HPDE6-E6E7 (cell line): Measurements from ENCODE around the gene KDM4C.

ENCODE experiments used
- DNase-seq: peaks from one replicate; pipeline ENCODE4 v3.0.0; 2011; ENCODE audit warnings: missing footprints; ENCODE audit errors: extremely low spot score

The KDM4C gene

DNA sequence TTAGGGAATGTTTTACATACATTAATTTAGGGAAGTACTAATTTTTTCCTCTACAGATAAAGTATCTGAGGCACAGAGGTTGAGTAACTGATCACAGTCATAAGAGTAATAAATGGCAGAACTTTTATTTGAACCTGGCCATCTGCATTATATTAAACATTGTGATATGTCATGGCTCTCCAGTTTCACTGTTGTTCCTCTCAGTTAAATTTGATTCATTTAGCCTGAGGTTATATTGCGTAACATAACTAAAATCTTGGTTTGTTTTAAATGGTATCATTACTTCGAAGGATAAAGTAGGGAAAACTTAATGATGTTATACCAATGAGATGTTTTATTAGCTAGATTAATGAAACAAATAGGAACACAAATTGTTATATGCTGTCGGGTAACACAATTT lies 284.4 kb downstream of the KDM4C start:
- DNase-seq, result no peak

- no peak for DNase-seq
These were observed 287.6 kb downstream of the KDM4C start for GRCh38 chr9:7045361-7045760.

DNA sequence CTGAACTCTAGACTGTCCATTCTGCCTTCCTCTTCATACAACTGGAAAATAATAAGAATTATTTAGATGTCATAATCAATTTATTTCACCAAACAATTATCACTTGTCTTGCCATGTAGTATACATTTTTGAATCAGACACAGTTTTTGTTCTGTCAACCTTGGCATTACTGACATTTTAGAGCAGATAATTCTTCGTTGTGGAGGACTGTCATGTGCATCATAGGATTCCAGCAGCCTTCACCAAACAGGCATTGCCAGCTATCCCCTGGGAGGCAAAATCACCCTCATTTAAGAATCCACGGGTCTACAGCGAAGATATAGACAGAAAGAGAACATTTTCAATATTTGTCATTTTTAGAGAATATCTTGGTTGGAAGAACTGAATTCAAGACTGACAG lies 293.9 kb downstream of the KDM4C start:
- DNase-seq, result no peak

GRCh38 chr9:7053903-7054302 lies 296.1 kb downstream of the KDM4C start:
- DNase-seq, result no peak

DNA sequence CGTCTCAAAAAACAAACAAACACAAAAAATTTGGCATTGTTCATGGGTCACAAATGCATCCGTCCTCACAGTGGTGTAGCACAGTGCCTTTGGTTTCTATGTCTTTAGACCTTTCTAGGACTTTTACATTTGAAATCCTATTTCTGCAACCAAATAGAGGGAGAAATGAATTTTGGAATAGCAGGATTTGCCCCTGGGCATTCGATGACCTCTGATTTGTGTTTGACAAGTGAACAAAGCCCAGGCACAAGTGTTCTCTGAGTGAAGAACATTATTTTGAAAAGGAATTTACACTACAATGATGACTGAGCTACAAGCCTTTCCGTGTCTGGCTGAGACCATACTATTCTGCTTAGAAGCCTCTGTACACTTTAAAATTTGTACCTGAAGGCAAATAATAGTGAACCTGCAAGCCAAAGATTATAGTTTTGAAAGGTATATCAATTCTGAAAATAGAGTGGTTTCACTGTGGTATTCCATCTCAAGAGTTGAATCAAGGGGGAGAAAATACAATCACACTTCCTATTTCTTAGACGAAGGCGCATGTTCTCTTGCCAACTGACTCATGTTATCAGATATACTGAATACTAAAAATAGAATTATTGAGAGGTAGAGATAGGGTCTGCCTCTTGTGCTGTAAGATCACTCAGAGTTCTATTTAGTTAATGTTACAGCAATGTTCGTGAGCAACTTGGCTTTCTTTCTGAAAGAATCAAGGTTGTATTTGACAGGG lies 297.6 kb downstream of the KDM4C start:
- DNase-seq, result no peak

DNA sequence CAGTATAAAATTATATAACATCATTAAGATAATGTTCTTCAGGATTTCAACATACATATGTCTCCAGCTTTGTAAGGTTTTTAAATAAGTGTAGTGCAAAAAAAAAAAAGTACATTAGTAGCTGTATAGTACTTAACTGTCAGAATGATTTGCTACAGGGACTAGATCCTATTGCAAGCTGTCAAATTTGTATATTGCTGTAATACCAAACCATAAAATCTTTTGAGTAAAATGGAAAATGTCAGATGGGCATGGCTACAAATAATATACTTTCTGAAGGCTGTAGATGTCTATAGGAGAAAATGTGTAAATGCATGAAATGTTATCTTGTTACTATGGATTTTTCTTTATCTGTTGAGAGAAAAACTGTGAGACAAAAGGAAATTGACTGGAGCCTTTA lies 298.5 kb downstream of the KDM4C start:
- no peak for DNase-seq

DNA sequence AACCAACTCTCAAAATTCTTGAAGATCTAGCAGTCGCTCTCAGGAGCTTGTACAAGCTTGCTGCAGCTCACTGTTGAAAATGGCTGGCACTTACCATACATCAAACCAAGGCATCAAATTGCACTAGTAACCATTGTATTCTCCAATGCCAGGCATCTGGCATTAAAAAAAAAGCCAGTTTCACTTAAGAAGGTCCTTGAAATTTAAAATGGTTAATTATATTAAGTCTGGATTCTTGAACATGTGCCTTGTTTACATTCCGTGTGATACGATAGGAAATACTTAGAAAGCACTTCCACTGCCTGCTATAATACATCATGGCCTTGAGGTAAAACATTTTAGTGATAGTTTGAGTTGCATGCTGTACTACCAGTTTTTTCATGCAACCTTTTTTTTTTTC lies 300.7 kb downstream of the KDM4C start:
- DNase-seq, result no peak

GRCh38 chr9:7067169-7067568 lies 309.4 kb downstream of the KDM4C start:
- DNase-seq, result no peak

DNA sequence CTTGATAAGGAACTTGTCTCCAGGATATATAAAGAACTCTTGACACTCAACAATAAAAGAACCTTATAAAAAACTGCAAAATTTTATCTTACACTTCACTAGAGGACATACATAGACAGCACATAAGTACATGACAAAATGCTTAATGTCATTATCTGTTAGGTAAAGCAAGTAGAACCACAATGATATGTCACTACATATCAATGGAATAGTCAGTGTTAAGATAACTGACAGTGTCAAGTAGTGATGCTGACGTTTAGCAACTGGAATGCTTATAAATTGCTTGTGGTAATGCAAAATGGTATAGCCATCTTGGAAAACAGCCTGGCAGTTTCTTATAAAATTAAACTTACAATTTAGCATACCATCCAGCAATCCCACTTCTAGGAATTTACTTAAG lies 314.1 kb downstream of the KDM4C start:
- no peak for DNase-seq

DNA sequence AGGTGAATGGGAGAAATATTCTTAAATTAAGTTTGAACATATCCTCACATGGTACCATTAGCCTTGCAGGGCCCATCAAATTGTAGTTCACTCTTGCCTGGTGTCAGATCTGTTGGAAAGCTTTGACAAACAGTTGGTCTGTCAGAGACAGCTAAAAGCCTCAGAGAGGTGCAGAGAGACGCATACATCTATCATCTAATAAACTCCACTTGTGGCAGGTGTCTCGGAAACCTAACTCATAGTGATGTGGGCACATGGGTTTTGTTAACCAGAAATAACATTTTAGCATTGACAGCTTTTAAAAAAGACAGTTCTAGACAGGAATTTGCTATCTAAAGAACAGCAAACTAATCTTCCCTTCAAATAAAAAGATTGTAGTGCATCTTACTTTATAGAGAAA lies 315.9 kb downstream of the KDM4C start:
- DNase-seq, result no peak

DNA sequence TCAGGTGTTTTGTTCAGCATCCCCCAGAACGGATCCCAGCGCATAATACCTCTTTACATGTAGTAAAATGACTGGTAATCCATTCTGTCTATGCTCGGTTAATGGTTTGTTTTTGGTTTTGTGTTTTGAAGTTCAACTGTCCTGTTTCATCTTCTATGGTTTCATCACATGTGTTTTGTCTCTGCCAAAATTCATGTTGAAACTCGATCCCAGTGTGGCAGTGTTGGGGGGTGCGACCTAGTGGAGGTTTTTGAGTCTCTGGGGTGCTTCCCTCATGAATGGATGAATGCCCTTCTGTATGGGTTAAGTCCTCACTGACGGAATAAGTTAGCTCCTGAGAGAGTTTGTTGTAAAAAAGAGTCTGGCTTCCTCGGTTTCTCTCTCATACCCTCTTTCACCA lies 317.4 kb downstream of the KDM4C start:
- no peak for DNase-seq

- no peak for DNase-seq
These were observed 321.3 kb downstream of the KDM4C start for GRCh38 chr9:7079051-7079450.

- no peak for DNase-seq
These were observed 323.4 kb downstream of the KDM4C start for GRCh38 chr9:7081065-7081600.

GRCh38 chr9:7083192-7083591 lies 325.4 kb downstream of the KDM4C start:
- DNase-seq, result no peak

- DNase-seq, result no peak
These were observed 327.6 kb downstream of the KDM4C start for GRCh38 chr9:7085357-7085756.

GRCh38 chr9:7086389-7086788 lies 328.6 kb downstream of the KDM4C start:
- no peak for DNase-seq

DNA sequence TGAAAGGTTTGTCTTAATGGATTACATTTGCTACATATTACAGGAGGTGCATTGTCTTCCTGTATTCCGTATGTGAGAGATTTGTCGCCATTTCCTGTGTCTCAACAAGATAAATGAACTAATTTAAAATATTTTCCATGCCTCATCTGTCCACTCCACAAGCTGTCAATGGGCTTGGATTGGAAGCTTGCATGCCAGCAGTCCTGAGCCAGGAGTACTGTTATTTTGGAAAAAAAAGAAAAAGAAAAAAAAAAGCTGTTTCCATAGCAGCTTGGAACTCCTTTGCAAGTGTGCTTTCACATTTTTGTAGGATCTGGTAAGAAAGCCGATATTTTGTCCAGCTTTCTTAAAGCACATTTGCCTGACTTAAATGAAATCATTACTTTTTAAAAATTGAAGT lies 330.8 kb downstream of the KDM4C start:
- no peak for DNase-seq

DNA sequence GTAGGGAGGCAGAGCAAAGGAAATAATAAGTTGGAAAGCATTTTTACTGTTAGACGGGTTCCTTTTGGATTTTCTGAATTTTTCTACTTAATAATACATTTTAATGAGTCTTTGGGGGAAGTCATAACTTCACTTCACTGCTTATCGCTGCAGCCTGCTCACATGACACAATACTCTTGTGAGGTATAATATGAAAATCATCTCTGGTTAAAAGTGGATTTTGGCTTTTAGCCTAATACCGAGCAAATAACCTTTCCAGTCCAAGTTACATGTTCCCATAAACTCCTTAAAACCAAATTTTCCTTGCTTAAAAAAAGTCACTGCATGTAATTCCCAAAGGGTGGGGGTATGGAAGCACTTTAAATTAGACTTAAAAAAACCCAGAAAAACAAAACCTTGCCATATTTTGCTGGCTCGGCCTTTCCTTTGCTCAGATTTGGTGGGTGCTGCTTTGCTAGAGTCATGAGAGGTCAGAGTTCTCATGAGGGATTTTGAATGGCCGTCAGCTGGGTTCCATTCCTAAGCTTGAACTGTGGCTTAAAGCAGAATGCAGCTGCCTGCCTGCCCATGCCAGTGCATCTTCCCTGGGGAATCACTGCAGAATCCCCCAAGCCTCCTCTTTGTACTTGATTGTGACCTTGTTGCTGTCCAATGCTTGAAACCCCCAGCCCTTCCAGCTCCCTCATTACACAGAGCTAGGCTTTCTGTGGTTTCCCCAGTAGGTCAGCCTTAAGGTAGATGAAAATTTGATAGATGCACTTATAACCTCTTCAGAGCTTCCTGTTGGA lies 331.8 kb downstream of the KDM4C start:
- no peak for DNase-seq

- no peak for DNase-seq
These were observed 335.3 kb downstream of the KDM4C start for GRCh38 chr9:7093040-7093439.

DNA sequence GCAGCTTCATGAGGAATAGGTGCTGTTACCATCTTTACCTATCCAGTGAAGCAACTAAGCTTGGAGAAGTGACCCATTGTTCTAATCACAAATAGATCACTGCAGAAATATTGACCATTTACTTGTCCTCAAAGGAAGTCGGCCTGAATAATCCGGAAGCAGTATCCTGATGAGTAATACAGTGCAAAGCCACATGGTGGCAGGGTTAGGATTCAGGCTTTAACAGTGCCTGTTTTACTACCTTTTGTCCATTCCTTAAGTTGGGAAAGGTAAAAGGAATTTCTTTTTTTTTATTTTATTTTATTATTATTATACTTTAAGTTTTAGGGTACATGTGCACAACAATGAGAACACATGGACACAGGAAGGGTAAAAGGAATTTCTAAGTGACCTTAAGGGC lies 336.3 kb downstream of the KDM4C start:
- DNase-seq, result no peak

- no peak for DNase-seq
These were observed 336.8 kb downstream of the KDM4C start for GRCh38 chr9:7094576-7094975.

- DNase-seq, result no peak
These were observed 337.3 kb downstream of the KDM4C start for GRCh38 chr9:7095058-7095457.

DNA sequence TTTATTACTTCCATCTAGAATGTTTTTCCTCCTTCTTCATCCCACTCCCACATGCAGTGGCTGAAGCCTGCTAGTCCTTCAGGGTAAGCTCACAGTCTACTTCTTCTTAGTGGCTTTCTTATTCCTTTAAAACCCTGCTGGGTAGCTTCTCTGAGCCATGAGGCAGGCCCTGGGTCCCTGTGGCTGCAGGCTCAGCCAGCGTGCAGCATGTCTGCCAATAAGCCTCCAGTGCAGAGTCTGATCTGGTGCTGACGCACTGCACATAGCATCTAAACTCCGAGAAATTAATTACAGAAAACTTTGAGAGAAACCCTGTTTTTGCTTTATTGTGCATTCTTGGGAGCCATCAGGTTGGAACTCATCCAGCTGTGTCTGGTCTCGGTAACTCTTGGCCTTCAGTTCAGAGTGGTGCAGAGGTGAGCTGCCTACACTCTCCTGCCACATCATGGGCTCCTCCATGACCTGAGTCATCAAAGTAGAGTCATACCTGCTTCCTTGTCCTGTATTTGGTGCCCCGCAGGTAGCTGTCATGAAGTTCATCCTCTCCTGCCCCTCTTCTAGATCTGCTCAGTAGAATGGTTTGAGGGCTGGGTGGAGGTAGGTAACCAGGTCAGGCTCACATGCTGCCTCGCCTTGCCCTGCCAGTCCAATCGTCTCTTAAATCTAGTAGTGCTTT lies 339.4 kb downstream of the KDM4C start:
- DNase-seq, result no peak
